ENCODE results near the gene ZNF33B. TPM values are rescaled to one million over a fixed set of nuclear protein-coding genes. Genes with fewer than 3 reads are reported as not detected.

The ZNF33B gene
- total RNA-seq, 1 experiment from 2014 or later = 22.7 TPM

GRCh38 chr10:42551582-42552187 is 86.7 kb downstream of the ZNF33B start:
- CTCF ChIA-PET = no interaction called here
- TF ChIP-seq ZNF317 (CRISPR knock-in tag; IDR thresholded peaks at IDR 0.05; ENCODE audit: borderline replicate concordance, low read depth) = no peak
- no peak for TF ChIP-seq ZNF425 (CRISPR knock-in tag; conservative IDR thresholded peaks at IDR 0.05)
- TF ChIP-seq MYBL2 (CRISPR knock-in tag; IDR thresholded peaks at IDR 0.05) = no peak
- no peak for TF ChIP-seq TCF7 (CRISPR knock-in tag; IDR thresholded peaks at IDR 0.05; ENCODE audit: low read depth)
- TF ChIP-seq, protein P1, sequence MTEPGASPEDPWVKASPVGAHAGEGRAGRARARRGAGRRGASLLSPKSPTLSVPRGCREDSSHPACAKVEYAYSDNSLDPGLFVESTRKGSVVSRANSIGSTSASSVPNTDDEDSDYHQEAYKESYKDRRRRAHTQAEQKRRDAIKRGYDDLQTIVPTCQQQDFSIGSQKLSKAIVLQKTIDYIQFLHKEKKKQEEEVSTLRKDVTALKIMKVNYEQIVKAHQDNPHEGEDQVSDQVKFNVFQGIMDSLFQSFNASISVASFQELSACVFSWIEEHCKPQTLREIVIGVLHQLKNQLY (CRISPR knock-in tag; IDR thresholded peaks at IDR 0.05) = no peak
- TF ChIP-seq RELA (CRISPR knock-in tag; IDR thresholded peaks at IDR 0.05; ENCODE audit: borderline replicate concordance) = no peak
- TF ChIP-seq, protein P2, sequence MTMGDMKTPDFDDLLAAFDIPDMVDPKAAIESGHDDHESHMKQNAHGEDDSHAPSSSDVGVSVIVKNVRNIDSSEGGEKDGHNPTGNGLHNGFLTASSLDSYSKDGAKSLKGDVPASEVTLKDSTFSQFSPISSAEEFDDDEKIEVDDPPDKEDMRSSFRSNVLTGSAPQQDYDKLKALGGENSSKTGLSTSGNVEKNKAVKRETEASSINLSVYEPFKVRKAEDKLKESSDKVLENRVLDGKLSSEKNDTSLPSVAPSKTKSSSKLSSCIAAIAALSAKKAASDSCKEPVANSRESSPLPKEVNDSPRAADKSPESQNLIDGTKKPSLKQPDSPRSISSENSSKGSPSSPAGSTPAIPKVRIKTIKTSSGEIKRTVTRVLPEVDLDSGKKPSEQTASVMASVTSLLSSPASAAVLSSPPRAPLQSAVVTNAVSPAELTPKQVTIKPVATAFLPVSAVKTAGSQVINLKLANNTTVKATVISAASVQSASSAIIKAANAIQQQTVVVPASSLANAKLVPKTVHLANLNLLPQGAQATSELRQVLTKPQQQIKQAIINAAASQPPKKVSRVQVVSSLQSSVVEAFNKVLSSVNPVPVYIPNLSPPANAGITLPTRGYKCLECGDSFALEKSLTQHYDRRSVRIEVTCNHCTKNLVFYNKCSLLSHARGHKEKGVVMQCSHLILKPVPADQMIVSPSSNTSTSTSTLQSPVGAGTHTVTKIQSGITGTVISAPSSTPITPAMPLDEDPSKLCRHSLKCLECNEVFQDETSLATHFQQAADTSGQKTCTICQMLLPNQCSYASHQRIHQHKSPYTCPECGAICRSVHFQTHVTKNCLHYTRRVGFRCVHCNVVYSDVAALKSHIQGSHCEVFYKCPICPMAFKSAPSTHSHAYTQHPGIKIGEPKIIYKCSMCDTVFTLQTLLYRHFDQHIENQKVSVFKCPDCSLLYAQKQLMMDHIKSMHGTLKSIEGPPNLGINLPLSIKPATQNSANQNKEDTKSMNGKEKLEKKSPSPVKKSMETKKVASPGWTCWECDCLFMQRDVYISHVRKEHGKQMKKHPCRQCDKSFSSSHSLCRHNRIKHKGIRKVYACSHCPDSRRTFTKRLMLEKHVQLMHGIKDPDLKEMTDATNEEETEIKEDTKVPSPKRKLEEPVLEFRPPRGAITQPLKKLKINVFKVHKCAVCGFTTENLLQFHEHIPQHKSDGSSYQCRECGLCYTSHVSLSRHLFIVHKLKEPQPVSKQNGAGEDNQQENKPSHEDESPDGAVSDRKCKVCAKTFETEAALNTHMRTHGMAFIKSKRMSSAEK (CRISPR knock-in tag; IDR thresholded peaks at IDR 0.05; ENCODE audit: borderline replicate concordance) = no peak
- TF ChIP-seq NR1H2 (CRISPR knock-in tag; IDR thresholded peaks at IDR 0.05) = no peak
- no peak for TF ChIP-seq GABPB1 (CRISPR knock-in tag; IDR thresholded peaks at IDR 0.05)
- TF ChIP-seq ESRRA (CRISPR knock-in tag; IDR thresholded peaks at IDR 0.05; ENCODE audit: borderline replicate concordance) = no peak
- TF ChIP-seq STAT6 (CRISPR knock-in tag; conservative IDR thresholded peaks at IDR 0.05; ENCODE audit: low read depth) = no peak
- no peak for TF ChIP-seq TP53 (CRISPR knock-in tag; IDR thresholded peaks at IDR 0.05)
- TF ChIP-seq NFYB (CRISPR knock-in tag; conservative IDR thresholded peaks at IDR 0.05; ENCODE audit: low read depth) = no peak
- TF ChIP-seq, protein P3, sequence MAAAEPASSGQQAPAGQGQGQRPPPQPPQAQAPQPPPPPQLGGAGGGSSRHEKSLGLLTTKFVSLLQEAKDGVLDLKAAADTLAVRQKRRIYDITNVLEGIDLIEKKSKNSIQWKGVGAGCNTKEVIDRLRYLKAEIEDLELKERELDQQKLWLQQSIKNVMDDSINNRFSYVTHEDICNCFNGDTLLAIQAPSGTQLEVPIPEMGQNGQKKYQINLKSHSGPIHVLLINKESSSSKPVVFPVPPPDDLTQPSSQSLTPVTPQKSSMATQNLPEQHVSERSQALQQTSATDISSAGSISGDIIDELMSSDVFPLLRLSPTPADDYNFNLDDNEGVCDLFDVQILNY (CRISPR knock-in tag; IDR thresholded peaks at IDR 0.05) = no peak
- no peak for TF ChIP-seq ZNF512 (CRISPR knock-in tag; IDR thresholded peaks at IDR 0.05; ENCODE audit: borderline replicate concordance)
- no peak for TF ChIP-seq IRF2 (CRISPR knock-in tag; IDR thresholded peaks at IDR 0.05; ENCODE audit: borderline replicate concordance, low read depth)
- no peak for TF ChIP-seq GRHL2 (CRISPR knock-in tag; IDR thresholded peaks at IDR 0.05; ENCODE audit: insufficient replicate concordance, severe bottlenecking)
- TF ChIP-seq FOXP1 (CRISPR knock-in tag; IDR thresholded peaks at IDR 0.05; ENCODE audit: borderline replicate concordance) = no peak
- Mint-ChIP-seq H3K4me3 (peak overlapping the region; percentile 90), H3K27ac (no peak overlapping the region), H3K36me3 (peaks cover 35% of the 10 kb centered on the region), H3K27me3 (ENCODE audit: low read depth) (peaks cover 20% of the 10 kb centered on the region), H3K9me3 (peaks cover 18% of the 10 kb centered on the region), H3K4me1 (peaks cover 25% of the 10 kb centered on the region)
- POLR2A ChIA-PET = no interaction called here
- DNase-seq (ENCODE audit: low spot score) (no peak), ATAC-seq (no peak; the same call in 1 of the 2 replicates)
